ENCODE results near the gene HBB. TPM values are rescaled to one million over a fixed set of nuclear protein-coding genes. Genes with fewer than 3 reads are reported as not detected.

Gene HBB
- total and polyA plus RNA-seq, 10 donors, result 107 to 40,257 (median 2,189) TPM

DNA sequence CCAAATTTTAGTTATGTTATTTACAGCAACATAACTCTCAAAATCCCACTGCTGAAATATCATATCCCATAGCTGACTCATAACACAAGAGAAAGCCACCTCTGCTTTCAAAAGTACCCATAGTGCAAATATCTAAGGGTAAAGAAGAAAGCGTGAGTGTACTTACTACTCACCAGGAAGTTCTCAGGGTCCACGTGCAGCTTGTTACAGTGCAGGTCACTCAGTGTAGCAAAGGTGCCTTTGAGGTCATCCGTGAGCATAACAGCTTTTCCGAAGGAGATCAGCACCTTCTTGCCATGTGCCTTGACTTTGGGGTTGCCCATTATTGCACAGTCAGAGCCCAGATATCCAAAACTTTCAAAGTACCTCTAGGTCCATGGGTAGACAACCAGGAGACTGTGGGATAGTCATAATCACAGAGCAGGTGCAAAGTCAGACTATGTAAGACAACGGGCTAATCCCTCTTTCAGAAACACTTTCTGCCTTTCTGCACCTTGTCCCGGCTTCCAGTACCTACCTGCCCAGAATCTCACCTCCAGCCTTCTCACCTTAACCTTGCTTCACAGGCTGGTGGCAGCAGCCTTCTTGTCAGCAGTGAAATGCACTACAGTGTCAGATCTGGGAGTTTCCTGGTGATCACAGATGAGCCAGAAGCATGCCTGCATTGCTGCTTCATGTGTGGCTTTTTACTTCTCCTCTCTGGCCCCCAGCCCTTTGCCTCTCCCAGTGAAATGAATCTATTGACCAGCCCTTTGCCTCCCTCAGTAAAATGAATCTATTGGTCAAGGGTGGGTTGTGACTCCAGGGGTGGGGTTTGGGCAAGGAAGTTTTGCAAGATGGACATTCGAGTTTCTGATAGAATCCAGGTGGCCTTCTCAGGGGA is 16.3 kb upstream of the HBB start:
- Histone ChIP-seq H3K4me1 (no peaks in the 10 kb centered on the region), H3K36me3 (no peaks in the 10 kb centered on the region), H3K27ac (no peak overlapping the region), H3K4me3 (no peak overlapping the region), H3K9me3 (no peaks in the 10 kb centered on the region), H3K27me3 (replicated peaks in 1 of 7) (no peaks in the 10 kb centered on the region)
- intact Hi-C loops (cut with DNase I; ENCODE audit: low total_unique reads), result no loop called here
- TF ChIP-seq POLR2AphosphoS5 (IDR thresholded peaks at IDR 0.05) (no peak), POLR2A (IDR thresholded peaks at IDR 0.05) (no peak)
- TF ChIP-seq, protein P1, sequence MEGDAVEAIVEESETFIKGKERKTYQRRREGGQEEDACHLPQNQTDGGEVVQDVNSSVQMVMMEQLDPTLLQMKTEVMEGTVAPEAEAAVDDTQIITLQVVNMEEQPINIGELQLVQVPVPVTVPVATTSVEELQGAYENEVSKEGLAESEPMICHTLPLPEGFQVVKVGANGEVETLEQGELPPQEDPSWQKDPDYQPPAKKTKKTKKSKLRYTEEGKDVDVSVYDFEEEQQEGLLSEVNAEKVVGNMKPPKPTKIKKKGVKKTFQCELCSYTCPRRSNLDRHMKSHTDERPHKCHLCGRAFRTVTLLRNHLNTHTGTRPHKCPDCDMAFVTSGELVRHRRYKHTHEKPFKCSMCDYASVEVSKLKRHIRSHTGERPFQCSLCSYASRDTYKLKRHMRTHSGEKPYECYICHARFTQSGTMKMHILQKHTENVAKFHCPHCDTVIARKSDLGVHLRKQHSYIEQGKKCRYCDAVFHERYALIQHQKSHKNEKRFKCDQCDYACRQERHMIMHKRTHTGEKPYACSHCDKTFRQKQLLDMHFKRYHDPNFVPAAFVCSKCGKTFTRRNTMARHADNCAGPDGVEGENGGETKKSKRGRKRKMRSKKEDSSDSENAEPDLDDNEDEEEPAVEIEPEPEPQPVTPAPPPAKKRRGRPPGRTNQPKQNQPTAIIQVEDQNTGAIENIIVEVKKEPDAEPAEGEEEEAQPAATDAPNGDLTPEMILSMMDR (IDR thresholded peaks at IDR 0.05 in 8 of 11, conservative IDR thresholded peaks at IDR 0.05 in 3 of 11), result no peak
- DNase-seq, result no peak
- WGBS, 5 donors, result 70 to 78% (median 71%) methylated on average over 7 of the region's 7 CpGs

DNA sequence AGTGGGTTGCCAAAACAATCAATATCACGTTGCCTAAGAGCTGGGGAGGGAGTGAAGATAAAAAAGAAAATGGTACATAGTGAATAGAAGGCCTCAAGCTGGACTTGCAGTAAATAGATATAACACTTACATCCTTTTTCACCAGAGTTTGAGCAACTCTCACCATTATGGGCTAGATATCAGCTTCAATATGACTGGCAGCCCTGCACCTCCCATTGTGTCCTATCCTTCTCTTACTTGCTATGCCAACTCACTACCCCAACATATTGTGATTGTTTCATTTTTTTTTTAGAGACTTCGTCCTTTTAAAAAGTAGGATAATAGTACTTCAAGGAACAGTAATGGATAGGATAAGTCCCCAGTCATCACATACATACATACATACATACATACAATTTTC is 15.3 kb upstream of the HBB start:
- Histone ChIP-seq H3K4me1 (no peaks in the 10 kb centered on the region), H3K4me3 (no peak overlapping the region), H3K27me3 (replicated peaks in 1 of 7) (no peaks in the 10 kb centered on the region), H3K36me3 (no peaks in the 10 kb centered on the region), H3K27ac (no peak overlapping the region), H3K9me3 (no peaks in the 10 kb centered on the region)
- DNase-seq, result no peak
- 66 to 82% (median 69%) methylated on average over 2 of the region's 2 CpGs for WGBS, 5 donors
- intact Hi-C loops (cut with DNase I; ENCODE audit: low total_unique reads), result no loop called here
- TF ChIP-seq POLR2A (IDR thresholded peaks at IDR 0.05), result no peak
- no peak for TF ChIP-seq POLR2AphosphoS5 (IDR thresholded peaks at IDR 0.05)
- TF ChIP-seq, protein P1 (IDR thresholded peaks at IDR 0.05 in 8 of 11, conservative IDR thresholded peaks at IDR 0.05 in 3 of 11), result no peak

DNA sequence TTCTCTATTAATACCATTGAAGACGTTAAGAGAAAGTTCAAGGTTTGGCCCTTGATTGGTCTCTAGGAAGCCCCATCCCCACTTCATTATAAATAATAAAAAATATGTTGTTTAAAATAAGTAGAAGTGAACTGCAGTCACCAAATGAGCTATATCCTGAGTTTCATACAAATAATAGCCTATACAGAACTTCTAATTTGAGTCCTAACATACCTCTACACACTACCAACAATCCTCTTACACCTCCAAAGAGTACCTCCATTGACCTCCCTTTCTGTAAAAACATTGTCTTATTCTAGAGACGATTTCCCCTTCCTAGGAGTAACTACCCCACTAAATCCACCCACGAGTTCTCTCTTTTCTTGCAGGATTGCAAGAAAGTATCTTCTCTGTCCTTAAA is 14.6 kb upstream of the HBB start:
- WGBS, 5 donors, result 60 to 75% (median 66%) methylated on average over 3 of the region's 3 CpGs
- H3K9me3 ChIP-seq, result no peaks in the 10 kb centered on the region
- intact Hi-C loops (cut with DNase I; ENCODE audit: low total_unique reads), result no loop called here
- no peak for DNase-seq
- no peak overlapping the region for H3K4me3 ChIP-seq
- TF ChIP-seq POLR2A (IDR thresholded peaks at IDR 0.05) (no peak), POLR2AphosphoS5 (IDR thresholded peaks at IDR 0.05) (no peak)
- TF ChIP-seq, protein P1 (IDR thresholded peaks at IDR 0.05 in 8 of 11, conservative IDR thresholded peaks at IDR 0.05 in 3 of 11), result no peak
- no peaks in the 10 kb centered on the region for H3K36me3 ChIP-seq
- no peaks in the 10 kb centered on the region for H3K27me3 ChIP-seq (replicated peaks in 1 of 7)
- no peak overlapping the region for H3K27ac ChIP-seq
- H3K4me1 ChIP-seq, result no peaks in the 10 kb centered on the region

DNA sequence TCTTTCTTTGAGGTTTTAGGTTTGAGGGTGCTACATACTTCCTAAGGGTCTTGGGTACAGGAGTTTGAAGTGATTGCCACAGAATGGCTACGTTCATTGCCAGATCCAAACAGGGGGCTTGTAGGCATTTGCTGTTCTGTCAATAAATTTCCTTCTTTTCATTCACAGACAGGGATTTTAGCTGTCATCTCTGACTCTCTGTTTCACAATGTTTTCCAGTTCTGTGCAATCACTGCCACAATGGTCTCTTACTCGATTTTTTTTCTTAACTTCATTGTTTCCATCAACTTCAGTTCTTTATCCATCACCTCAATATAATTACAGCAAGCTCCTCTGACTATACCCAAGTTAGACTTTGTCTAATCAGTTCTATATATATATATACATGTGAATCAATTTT is 13.6 kb upstream of the HBB start:
- no peak for TF ChIP-seq POLR2AphosphoS5 (IDR thresholded peaks at IDR 0.05)
- TF ChIP-seq, protein P1 (IDR thresholded peaks at IDR 0.05 in 8 of 11, conservative IDR thresholded peaks at IDR 0.05 in 3 of 11), result no peak
- no peak for TF ChIP-seq POLR2A (IDR thresholded peaks at IDR 0.05)
- H3K27ac ChIP-seq, result no peak overlapping the region
- no peaks in the 10 kb centered on the region for H3K36me3 ChIP-seq
- H3K9me3 ChIP-seq, result no peaks in the 10 kb centered on the region
- no peaks in the 10 kb centered on the region for H3K4me1 ChIP-seq
- H3K27me3 ChIP-seq (replicated peaks in 1 of 7), result no peaks in the 10 kb centered on the region
- WGBS, 5 donors, result 62 to 75% (median 66%) methylated on average over 2 of the region's 2 CpGs
- no peak for DNase-seq
- intact Hi-C loops (cut with DNase I; ENCODE audit: low total_unique reads), result no loop called here
- H3K4me3 ChIP-seq, result no peak overlapping the region

All from spleen (tissue), 11 donors.